Measurements from ENCODE around the gene INHBB.
"Not testable (repeated sequence)": the region's sequence is repeated elsewhere in the genome, so short reads cannot be mapped to it uniquely, and the experiment has no call there.

The INHBB gene

GRCh38 chr2:120383631-120384340 lies 37.9 kb downstream of the INHBB start:
- DNase-seq (ENCODE audit: low read depth) = no peak
- H3K4me3 ChIP-seq (ENCODE audit: low read depth, low read length) = no peak overlapping the region
- TF ChIP-seq CTCF (conservative IDR thresholded peaks at IDR 0.05; ENCODE audit: low read depth, low read length) = no peak

- H3K4me3 ChIP-seq (ENCODE audit: low read depth, low read length) = no peak overlapping the region
- DNase-seq (ENCODE audit: low read depth) = no peak
- TF ChIP-seq CTCF (conservative IDR thresholded peaks at IDR 0.05; ENCODE audit: low read depth, low read length) = no peak
Measured at GRCh38 chr2:120384486-120385354, 38.8 kb downstream of the INHBB start.

GRCh38 chr2:120385355-120386127 lies 39.6 kb downstream of the INHBB start:
- no peak overlapping the region for H3K4me3 ChIP-seq (ENCODE audit: low read depth, low read length)
- TF ChIP-seq CTCF (conservative IDR thresholded peaks at IDR 0.05; ENCODE audit: low read depth, low read length) = no peak
- DNase-seq (ENCODE audit: low read depth) = no peak

- DNase-seq (ENCODE audit: low read depth) = no peak
- TF ChIP-seq CTCF (conservative IDR thresholded peaks at IDR 0.05; ENCODE audit: low read depth, low read length) = no peak
- H3K4me3 ChIP-seq (ENCODE audit: low read depth, low read length) = no peak overlapping the region
Measured at GRCh38 chr2:120388222-120389035, 42.5 kb downstream of the INHBB start.

- DNase-seq (ENCODE audit: low read depth) = no peak
- no peak for TF ChIP-seq CTCF (conservative IDR thresholded peaks at IDR 0.05; ENCODE audit: low read depth, low read length)
- no peak overlapping the region for H3K4me3 ChIP-seq (ENCODE audit: low read depth, low read length)
Measured at GRCh38 chr2:120389036-120389391, 43.1 kb downstream of the INHBB start.

- no peak for TF ChIP-seq CTCF (conservative IDR thresholded peaks at IDR 0.05; ENCODE audit: low read depth, low read length)
- no peak for DNase-seq (ENCODE audit: low read depth)
- no peak overlapping the region for H3K4me3 ChIP-seq (ENCODE audit: low read depth, low read length)
Measured at GRCh38 chr2:120390381-120391055, 44.6 kb downstream of the INHBB start.

- H3K4me3 ChIP-seq (ENCODE audit: low read depth, low read length); DNase-seq (ENCODE audit: low read depth): not testable (repeated sequence)
Measured at GRCh38 chr2:120391382-120391781, 45.4 kb downstream of the INHBB start.

All from choroid plexus epithelial cell (primary cell).